Measurements from ENCODE around the gene PSAP.

The PSAP gene

GRCh38 chr10:71770255-71770654 is 80.8 kb downstream of the PSAP start:
- Histone ChIP-seq H3K4me2 (ENCODE audit: low read depth, low read length, poor library complexity, severe bottlenecking) (no peak overlapping the region), H3K4me3 (ENCODE audit: insufficient read depth, low read length, poor library complexity, severe bottlenecking) (no peak overlapping the region), H3K9me3 (ENCODE audit: insufficient read depth, low read length) (no peaks in the 10 kb centered on the region), H3K9ac (ENCODE audit: low read length) (no peak overlapping the region), H3K27ac (ENCODE audit: low read depth, low read length) (no peak overlapping the region), H3K79me2 (ENCODE audit: insufficient read depth, low read length) (no peaks in the 10 kb centered on the region), H3K9me2 (replicated peaks; ENCODE audit: insufficient read depth, low read length) (no peaks in the 10 kb centered on the region), H2AFZ (ENCODE audit: low read depth, low read length, severe bottlenecking) (no peak overlapping the region), H3F3A (ENCODE audit: insufficient read depth) (no peaks in the 10 kb centered on the region), H3K27me3 (ENCODE audit: low read length) (no peaks in the 10 kb centered on the region), H4K20me1 (ENCODE audit: low read depth, low read length) (no peaks in the 10 kb centered on the region), H3K36me3 (ENCODE audit: low read length) (no peaks in the 10 kb centered on the region)
- TF ChIP-seq EZH2phosphoT487 (conservative IDR thresholded peaks at IDR 0.05; ENCODE audit: low read length), result no peak
- TF ChIP-seq CTCF (IDR thresholded peaks at IDR 0.05; ENCODE audit: insufficient read depth, low read length, poor library complexity, severe bottlenecking), result no peak

GRCh38 chr10:71769279-71769823 is 81.7 kb downstream of the PSAP start:
- no peak overlapping the region for H3K4me3 ChIP-seq (ENCODE audit: insufficient read depth, low read length, poor library complexity, severe bottlenecking)
- H4K20me1 ChIP-seq (ENCODE audit: low read depth, low read length), result no peaks in the 10 kb centered on the region
- no peaks in the 10 kb centered on the region for H3K27me3 ChIP-seq (ENCODE audit: low read length)
- no peaks in the 10 kb centered on the region for H3K9me2 ChIP-seq (replicated peaks; ENCODE audit: insufficient read depth, low read length)
- H2AFZ ChIP-seq (ENCODE audit: low read depth, low read length, severe bottlenecking), result no peak overlapping the region
- no peaks in the 10 kb centered on the region for H3K9me3 ChIP-seq (ENCODE audit: insufficient read depth, low read length)
- no peaks in the 10 kb centered on the region for H3K79me2 ChIP-seq (ENCODE audit: insufficient read depth, low read length)
- no peaks in the 10 kb centered on the region for H3F3A ChIP-seq (ENCODE audit: insufficient read depth)
- no peaks in the 10 kb centered on the region for H3K36me3 ChIP-seq (ENCODE audit: low read length)
- no peak overlapping the region for H3K9ac ChIP-seq (ENCODE audit: low read length)
- H3K4me2 ChIP-seq (ENCODE audit: low read depth, low read length, poor library complexity, severe bottlenecking), result no peak overlapping the region
- no peak overlapping the region for H3K27ac ChIP-seq (ENCODE audit: low read depth, low read length)
- TF ChIP-seq EZH2phosphoT487 (conservative IDR thresholded peaks at IDR 0.05; ENCODE audit: low read length), result no peak
- TF ChIP-seq CTCF (IDR thresholded peaks at IDR 0.05; ENCODE audit: insufficient read depth, low read length, poor library complexity, severe bottlenecking), result no peak

- Histone ChIP-seq H3K9me3 (ENCODE audit: insufficient read depth, low read length) (no peaks in the 10 kb centered on the region), H3K79me2 (ENCODE audit: insufficient read depth, low read length) (no peaks in the 10 kb centered on the region), H3K27ac (ENCODE audit: low read depth, low read length) (no peak overlapping the region), H3K9me2 (replicated peaks; ENCODE audit: insufficient read depth, low read length) (no peaks in the 10 kb centered on the region), H3K27me3 (ENCODE audit: low read length) (no peaks in the 10 kb centered on the region), H3K9ac (ENCODE audit: low read length) (no peak overlapping the region), H3F3A (ENCODE audit: insufficient read depth) (no peaks in the 10 kb centered on the region), H3K4me3 (ENCODE audit: insufficient read depth, low read length, poor library complexity, severe bottlenecking) (no peak overlapping the region), H4K20me1 (ENCODE audit: low read depth, low read length) (no peaks in the 10 kb centered on the region), H2AFZ (ENCODE audit: low read depth, low read length, severe bottlenecking) (no peak overlapping the region), H3K36me3 (ENCODE audit: low read length) (no peaks in the 10 kb centered on the region), H3K4me2 (ENCODE audit: low read depth, low read length, poor library complexity, severe bottlenecking) (no peak overlapping the region)
- no peak for TF ChIP-seq CTCF (IDR thresholded peaks at IDR 0.05; ENCODE audit: insufficient read depth, low read length, poor library complexity, severe bottlenecking)
- no peak for TF ChIP-seq EZH2phosphoT487 (conservative IDR thresholded peaks at IDR 0.05; ENCODE audit: low read length)
Measured at GRCh38 chr10:71767420-71768035, 83.5 kb downstream of the PSAP start.

Data from SU-DHL-6 (cell line).